HEK293T (cell line): Measurements from ENCODE around the gene P2RX3.

ENCODE experiments used
- CTCF ChIA-PET: fragments of 350-600 bp; formaldehyde crosslinking; extraction: SDS; loops from one replicate; lab custom pipeline; 2021; ENCODE audit warnings: antibody characterized with exemption, inconsistent platforms; lab: Yijun Ruan, JAX
- POLR2A ChIA-PET: fragments of 350-600 bp; formaldehyde crosslinking; extraction: SDS; loops from one replicate; lab custom pipeline; 2020; ENCODE audit warnings: antibody characterized with exemption, inconsistent platforms; lab: Yijun Ruan, JAX
- DNase-seq: peaks from one replicate; pipeline ENCODE4 v3.0.0; 2012; ENCODE audit warnings: mixed read lengths; ENCODE audit errors: extremely low spot score
- ARNT ChIP-seq: fragments of 450-650 bp; IDR thresholded peaks from 2 replicates; pipeline ENCODE4 v1.6.1; 2017; ENCODE audit warnings: mild to moderate bottlenecking
- BHLHE40 ChIP-seq: fragments of 450-650 bp; IDR thresholded peaks from 2 replicates; pipeline ENCODE4 v1.6.1; 2016; ENCODE audit warnings: mild to moderate bottlenecking, moderate library complexity, borderline replicate concordance
- CTBP1 ChIP-seq: fragments of 450-650 bp; IDR thresholded peaks from 2 replicates; pipeline ENCODE4 v1.6.1; 2016; ENCODE audit warnings: borderline replicate concordance
- ELF4 ChIP-seq: fragments of 450-650 bp; IDR thresholded peaks from 2 replicates; pipeline ENCODE4 v1.6.1; 2017; ENCODE audit warnings: antibody characterized with exemption
- FOXA1 ChIP-seq: fragments of 450-650 bp; IDR thresholded peaks from 2 replicates; pipeline ENCODE4 v1.6.1; 2016; ENCODE audit warnings: mild to moderate bottlenecking
- FOXK2 ChIP-seq: fragments of 450-650 bp; IDR thresholded peaks from 2 replicates; pipeline ENCODE4 v1.6.1; 2016; ENCODE audit warnings: mild to moderate bottlenecking
- FOXM1 ChIP-seq: fragments of 450-650 bp; IDR thresholded peaks from 2 replicates; pipeline ENCODE4 v1.6.1; 2017; ENCODE audit warnings: mild to moderate bottlenecking, borderline replicate concordance
- HDGF ChIP-seq: fragments of 450-650 bp; IDR thresholded peaks from 2 replicates; pipeline ENCODE4 v1.6.1; 2017; ENCODE audit warnings: antibody characterized with exemption, borderline replicate concordance
- L3MBTL2 ChIP-seq: fragments of 450-650 bp; conservative IDR thresholded peaks from 2 replicates; pipeline ENCODE4 v1.6.1; 2016; ENCODE audit warnings: mild to moderate bottlenecking
- LEF1 ChIP-seq: fragments of 450-650 bp; IDR thresholded peaks from 2 replicates; pipeline ENCODE4 v1.6.1; 2017; ENCODE audit warnings: mild to moderate bottlenecking, borderline replicate concordance
- NFRKB ChIP-seq: fragments of 450-650 bp; IDR thresholded peaks from 2 replicates; pipeline ENCODE4 v1.6.1; 2016; ENCODE audit warnings: mild to moderate bottlenecking, moderate library complexity
- SP1 ChIP-seq: fragments of 450-650 bp; IDR thresholded peaks from 2 replicates; pipeline ENCODE4 v1.6.1; 2017
- SUZ12 ChIP-seq: fragments of 450-650 bp; IDR thresholded peaks from 2 replicates; pipeline ENCODE4 v1.6.1; 2016; ENCODE audit warnings: mild to moderate bottlenecking
- TARDBP ChIP-seq: fragments of 450-650 bp; IDR thresholded peaks from 2 replicates; pipeline ENCODE4 v1.6.1; 2016
- ZNF384 ChIP-seq: fragments of 450-650 bp; IDR thresholded peaks from 2 replicates; pipeline ENCODE4 v1.6.1; 2016
- TF ChIP-seq, protein P1 (sequence below): fragments of 450-650 bp; IDR thresholded peaks from 2 replicates; pipeline ENCODE4 v1.6.1; 2016

P2RX3 gene

DNA sequence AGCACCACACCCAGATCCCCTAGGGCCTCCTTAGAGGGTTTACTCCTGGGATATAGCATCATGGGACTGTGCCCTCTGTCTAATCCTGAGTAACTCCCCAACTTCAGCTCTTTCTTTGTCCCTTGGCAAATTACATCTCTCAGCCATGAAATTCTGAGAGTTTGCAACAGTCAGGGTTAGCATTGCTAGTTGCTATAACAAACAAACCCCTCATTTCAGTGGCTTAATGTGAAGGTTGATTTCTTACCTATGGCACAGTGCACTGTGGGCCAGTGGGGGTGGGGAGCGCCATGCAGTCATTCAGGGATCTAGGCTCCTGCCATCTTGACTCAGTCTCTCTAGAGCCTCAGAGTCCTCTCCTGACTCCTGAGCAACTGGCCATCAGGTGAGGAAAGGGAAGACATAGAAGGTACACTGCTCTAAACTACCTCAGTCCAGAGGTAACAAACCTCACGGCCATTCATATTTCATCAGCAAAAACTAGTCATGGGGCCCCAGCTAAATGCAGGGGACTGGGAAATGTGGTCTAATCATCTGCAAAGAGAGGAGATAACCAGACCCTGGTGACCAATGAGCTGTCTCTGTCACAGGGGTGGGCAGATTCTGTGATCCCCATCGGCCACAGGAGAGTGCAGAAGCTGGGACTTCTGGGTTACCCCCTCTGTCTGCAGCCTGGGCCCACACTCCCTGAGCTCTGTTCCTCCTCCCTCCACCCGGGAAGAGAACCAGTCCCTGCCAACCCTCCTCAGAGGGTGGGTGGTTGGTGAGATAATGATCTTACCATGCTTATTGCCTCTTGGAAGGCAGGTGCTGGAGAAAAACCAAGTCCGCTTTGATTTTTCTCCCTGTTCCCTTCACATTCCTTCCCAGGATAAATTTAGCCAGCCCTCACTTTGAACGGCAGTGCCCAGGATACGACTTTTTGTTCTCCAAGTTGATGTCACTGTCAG lies 25.3 kb downstream of the P2RX3 start:
- ChIA-PET CTCF (interaction anchor here (0.8 kb wide), 1 partner anchor 18 kb away, joined by 4 read pairs; no protein-coding TSS in a partner anchor), POLR2A (no interaction called here)
- DNase-seq, result no peak
- TF ChIP-seq NFRKB (no peak), HDGF (no peak), SUZ12 (no peak), TARDBP (no peak)

DNA sequence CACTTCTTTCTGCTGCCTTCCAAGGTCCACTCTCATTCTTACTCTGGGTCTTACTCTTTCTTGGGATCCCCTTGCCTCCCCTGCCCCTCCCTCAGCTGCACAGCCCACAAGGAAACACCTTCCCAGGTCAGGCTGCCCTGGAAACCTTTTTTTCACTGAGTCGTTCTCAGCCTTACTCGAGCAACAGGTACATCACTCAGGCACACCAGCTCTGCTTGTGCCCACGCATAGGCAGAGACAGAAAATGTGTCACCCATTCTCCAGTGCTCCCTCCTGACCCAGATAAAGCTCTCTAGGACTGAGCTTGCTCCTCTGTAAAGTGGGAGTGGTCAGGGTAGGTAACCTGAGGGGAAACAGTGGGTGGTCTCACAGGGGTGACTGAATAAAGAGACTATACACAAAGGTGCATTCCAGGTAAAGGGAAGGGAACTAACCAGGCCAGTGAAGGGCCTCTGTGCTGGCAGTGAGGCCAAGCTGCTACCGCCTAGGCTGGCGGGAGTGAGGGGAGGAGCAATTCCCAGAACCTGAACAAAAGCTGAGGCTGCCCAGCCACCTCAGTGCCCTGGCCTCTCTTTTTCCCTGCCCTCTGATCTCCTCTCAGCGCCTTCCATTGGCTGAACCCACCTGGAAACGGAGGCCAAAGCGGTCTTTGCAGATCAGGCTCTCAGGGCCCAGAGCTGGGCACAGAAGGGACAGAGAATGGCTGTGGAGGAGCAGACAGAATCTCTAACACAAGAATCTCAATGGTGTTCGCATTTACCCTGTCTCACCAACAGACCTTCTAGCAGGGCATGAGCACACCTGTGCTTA lies 26.9 kb downstream of the P2RX3 start:
- TF ChIP-seq L3MBTL2 (no peak), ARNT (no peak), ELF4 (no peak), FOXM1 (no peak), BHLHE40 (no peak), FOXA1 (no peak), TARDBP (no peak), ZNF384 (no peak), SP1 (no peak), SUZ12 (no peak), NFRKB (no peak), LEF1 (no peak), CTBP1 (no peak), HDGF (no peak)
- TF ChIP-seq, protein P1, sequence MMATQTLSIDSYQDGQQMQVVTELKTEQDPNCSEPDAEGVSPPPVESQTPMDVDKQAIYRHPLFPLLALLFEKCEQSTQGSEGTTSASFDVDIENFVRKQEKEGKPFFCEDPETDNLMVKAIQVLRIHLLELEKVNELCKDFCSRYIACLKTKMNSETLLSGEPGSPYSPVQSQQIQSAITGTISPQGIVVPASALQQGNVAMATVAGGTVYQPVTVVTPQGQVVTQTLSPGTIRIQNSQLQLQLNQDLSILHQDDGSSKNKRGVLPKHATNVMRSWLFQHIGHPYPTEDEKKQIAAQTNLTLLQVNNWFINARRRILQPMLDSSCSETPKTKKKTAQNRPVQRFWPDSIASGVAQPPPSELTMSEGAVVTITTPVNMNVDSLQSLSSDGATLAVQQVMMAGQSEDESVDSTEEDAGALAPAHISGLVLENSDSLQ, result no peak
- CTCF ChIA-PET, result no interaction called here
- POLR2A ChIA-PET, result no interaction called here
- no peak for DNase-seq

DNA sequence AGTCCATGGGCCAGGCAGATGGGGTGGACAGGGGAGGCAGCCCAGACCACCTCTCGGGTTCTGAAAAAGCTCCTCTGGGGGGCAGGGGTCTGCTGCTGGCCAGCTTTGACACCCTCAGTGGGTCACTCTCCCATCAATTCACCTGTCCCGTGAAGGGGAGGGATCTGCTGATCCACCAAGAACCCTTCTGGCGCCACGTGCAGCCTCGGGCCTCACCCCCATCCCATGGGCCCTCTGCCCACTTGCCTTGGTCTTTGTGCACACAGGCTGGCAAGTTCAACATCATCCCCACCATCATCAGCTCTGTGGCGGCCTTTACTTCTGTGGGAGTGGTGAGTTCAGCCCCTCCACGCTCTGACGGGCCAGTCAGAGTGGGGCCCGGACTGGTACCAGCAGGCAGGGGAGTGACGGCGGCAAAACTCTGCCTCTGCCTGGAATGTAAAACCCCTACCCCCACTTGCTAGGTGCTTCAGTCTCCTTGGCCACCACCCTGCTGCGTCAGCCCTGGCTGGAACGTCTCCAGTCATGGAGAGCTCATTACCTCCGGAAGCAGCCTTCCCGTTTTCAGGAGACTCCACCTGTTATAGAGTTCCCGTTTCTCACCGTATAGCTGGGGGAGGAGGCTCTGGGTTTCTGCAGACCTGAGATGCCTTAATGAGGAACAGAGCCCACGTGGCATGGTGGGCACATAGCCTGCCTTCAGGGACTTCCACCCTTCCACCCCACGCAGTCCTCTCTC lies 30.1 kb downstream of the P2RX3 start:
- no peak for DNase-seq
- TF ChIP-seq LEF1 (no peak), FOXA1 (no peak), SUZ12 (no peak), HDGF (no peak), L3MBTL2 (no peak), SP1 (no peak), FOXK2 (no peak), ARNT (no peak), TARDBP (no peak), ELF4 (no peak), CTBP1 (no peak), FOXM1 (no peak), NFRKB (no peak), BHLHE40 (no peak)
- TF ChIP-seq, protein P1, result no peak
- ChIA-PET POLR2A (no interaction called here), CTCF (no interaction called here)

DNA sequence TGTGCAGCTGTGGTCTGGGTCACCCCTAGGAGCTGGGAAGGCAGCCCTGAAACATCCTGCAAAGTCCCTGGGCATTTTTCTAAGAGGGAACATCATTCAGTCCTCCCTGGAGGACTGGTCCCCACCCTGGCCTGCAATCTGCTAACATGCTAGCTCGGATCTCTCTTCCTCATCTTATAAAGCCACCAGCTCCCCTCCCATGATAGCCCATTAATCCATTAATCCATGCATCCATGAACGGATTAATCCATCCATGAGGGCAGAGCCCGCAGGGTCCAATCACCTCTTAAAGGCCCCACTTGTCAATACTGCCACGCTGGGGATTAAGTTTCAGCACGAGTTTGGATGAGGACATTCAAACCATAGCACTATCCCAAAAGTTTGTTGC lies 30.7 kb downstream of the P2RX3 start:
- ChIA-PET CTCF (no interaction called here), POLR2A (no interaction called here)
- TF ChIP-seq BHLHE40 (no peak), CTBP1 (no peak), SUZ12 (no peak)
- TF ChIP-seq, protein P1, result no peak
- no peak for DNase-seq

DNA sequence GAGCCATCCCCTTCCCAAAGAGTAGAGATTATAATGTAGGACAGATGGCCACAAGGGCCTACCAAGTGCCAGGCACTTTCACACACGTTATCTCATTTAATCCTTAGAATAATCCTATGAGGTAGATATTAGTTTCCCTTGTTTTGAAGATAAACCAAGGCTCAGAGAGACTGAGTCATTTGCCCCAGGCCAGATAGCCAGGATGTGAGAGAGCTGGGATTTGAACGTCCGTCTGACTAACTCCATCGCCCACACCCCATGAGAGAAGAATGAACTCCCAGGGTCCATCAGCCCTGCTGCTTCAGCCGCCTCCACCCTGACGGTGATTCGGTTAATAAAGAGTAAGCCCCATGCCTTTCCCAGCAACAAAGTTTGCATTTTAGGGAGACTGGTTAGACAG lies 32.1 kb downstream of the P2RX3 start:
- ChIA-PET CTCF (no interaction called here), POLR2A (no interaction called here)
- TF ChIP-seq CTBP1, result no peak
- no peak for TF ChIP-seq FOXK2
- TF ChIP-seq L3MBTL2, result no peak
- no peak for TF ChIP-seq FOXA1
- no peak for TF ChIP-seq LEF1
- no peak for TF ChIP-seq SUZ12
- no peak for TF ChIP-seq ELF4
- TF ChIP-seq SP1, result no peak
- TF ChIP-seq ARNT, result no peak
- no peak for TF ChIP-seq FOXM1
- TF ChIP-seq ZNF384, result no peak
- TF ChIP-seq TARDBP, result no peak
- TF ChIP-seq HDGF, result no peak
- TF ChIP-seq, protein P1, result no peak
- no peak for DNase-seq
